ENCODE data around the gene RANBP3.

The RANBP3 gene

DNA sequence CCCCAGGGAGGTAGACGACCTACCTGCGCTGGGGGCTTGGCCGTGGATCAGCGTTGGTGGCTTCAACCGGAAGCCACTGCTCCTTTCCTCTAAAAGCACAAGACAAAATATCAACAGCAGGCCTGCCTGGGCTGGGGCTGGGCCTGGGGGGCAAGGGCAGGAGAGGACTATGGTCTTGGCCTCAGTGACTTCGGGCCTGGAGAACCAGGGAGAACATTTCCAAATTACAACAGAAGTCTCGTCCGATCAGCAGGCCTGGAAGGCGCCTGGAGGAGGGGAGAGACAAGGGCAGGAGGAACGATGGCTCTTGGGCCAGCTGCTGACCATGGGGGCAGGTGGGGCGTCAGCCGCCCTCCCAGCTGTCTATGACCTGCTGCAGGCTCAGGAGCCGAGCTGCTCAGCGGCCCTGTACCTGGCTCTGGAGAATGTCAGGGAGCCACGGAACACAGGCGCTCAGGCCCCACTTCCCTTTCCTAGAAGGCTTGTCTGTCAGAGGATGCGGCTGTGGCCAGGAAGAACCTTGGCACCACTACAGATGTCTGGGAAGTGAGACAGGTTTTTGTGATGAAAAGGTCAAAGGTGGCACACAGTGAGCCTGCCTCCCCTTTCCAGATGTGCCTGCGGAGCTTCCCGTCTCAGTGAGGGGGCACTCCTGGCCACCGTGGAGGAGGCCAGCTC, 44.4 kb downstream of the RANBP3 start:
- H3K4me3 ChIP-seq (ENCODE audit: low read length), result no peak overlapping the region
- peaks cover 21% of the 10 kb centered on the region for H3K4me1 ChIP-seq (ENCODE audit: control insufficient read depth, insufficient read depth, low read length)
- no peak overlapping the region for H3K9ac ChIP-seq (ENCODE audit: low read length)
- H3K9me3 ChIP-seq (ENCODE audit: control insufficient read depth, low read length), result no peaks in the 10 kb centered on the region
- H3K36me3 ChIP-seq (ENCODE audit: control insufficient read depth, insufficient read depth, low read length), result peaks cover 10% of the 10 kb centered on the region
- no peaks in the 10 kb centered on the region for H3K27me3 ChIP-seq (ENCODE audit: control insufficient read depth, insufficient read depth, low read length)

DNA sequence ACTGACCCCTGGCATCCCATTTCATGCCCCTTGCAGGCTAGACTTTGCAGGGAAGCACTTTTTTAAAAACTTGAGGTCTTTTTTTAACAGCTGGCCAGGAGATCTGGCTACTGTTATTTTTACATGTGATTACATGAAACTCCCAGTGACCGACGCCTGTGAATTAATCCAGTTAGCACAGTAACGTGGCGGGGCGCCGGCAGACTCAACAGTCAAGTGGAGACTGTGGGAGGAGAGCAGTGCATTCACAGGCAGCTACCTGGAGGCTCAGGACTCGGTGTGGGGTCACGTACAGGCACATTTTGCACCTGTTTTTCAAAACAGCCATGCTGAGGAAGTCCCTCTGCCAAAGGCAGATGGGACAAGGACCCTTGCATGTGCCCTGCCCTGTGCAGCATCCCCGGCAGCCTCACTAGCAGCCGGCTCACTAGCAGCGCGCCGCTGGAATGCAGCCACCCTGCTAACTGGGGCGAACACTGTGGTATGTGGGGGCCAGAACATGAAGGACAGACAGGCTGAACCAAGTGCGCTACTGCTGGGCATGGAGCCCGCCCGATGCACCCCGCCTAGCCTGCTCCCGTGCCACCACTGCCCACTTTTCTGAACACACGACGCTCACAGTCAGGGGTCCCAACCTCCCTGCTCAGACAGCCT, 45.2 kb downstream of the RANBP3 start:
- Histone ChIP-seq H3K4me3 (ENCODE audit: low read length) (no peak overlapping the region), H3K27me3 (ENCODE audit: control insufficient read depth, insufficient read depth, low read length) (no peaks in the 10 kb centered on the region), H3K9ac (ENCODE audit: low read length) (no peak overlapping the region), H3K4me1 (ENCODE audit: control insufficient read depth, insufficient read depth, low read length) (peaks cover 21% of the 10 kb centered on the region), H3K36me3 (ENCODE audit: control insufficient read depth, insufficient read depth, low read length) (peaks cover 10% of the 10 kb centered on the region), H3K9me3 (ENCODE audit: control insufficient read depth, low read length) (no peaks in the 10 kb centered on the region)

DNA sequence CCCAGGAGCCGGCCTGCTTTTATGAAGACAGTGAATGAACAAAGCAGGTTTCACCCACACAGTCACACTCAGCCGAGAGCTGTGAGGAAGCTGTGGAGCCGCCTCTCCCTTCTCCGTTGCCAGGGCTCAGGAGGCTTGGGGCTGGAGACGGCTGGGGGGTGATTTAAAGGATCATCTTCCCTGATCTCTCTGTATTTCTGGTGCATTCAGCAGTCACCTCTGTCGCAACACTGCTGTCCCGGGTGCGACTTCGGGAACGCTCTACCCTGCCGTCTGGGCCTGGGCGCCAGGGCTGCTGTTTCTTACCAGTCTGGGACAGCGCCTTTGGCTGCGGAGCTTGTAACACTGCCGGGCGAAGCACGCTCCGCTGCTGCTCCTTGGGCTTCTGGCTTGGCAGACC, 45.8 kb downstream of the RANBP3 start:
- H3K4me3 ChIP-seq (ENCODE audit: low read length), result no peak overlapping the region
- H3K9ac ChIP-seq (ENCODE audit: low read length), result no peak overlapping the region
- no peaks in the 10 kb centered on the region for H3K9me3 ChIP-seq (ENCODE audit: control insufficient read depth, low read length)
- peaks cover 10% of the 10 kb centered on the region for H3K36me3 ChIP-seq (ENCODE audit: control insufficient read depth, insufficient read depth, low read length)
- no peaks in the 10 kb centered on the region for H3K27me3 ChIP-seq (ENCODE audit: control insufficient read depth, insufficient read depth, low read length)
- H3K4me1 ChIP-seq (ENCODE audit: control insufficient read depth, insufficient read depth, low read length), result peaks cover 21% of the 10 kb centered on the region

DNA sequence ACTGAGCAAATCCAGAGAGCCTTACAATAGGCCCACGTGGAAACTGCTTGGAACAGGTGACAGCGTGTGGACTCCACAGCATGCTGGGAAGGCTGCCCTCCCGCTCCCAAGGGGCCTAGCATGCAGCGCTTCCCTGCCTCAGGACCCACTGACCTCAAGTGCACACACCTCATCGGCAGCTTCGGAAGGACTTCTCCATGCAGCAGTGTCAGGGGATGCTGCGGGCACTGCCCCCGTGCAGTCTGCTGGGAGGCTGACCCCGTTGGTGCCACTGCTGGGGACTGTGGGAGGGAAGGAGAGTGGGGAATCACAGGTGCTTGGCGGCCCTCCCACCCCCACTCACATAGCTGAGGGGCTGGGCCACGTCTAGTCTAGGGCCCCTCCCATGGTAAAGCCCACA, 46.7 kb downstream of the RANBP3 start:
- H3K9ac ChIP-seq (ENCODE audit: low read length), result no peak overlapping the region
- H3K4me1 ChIP-seq (ENCODE audit: control insufficient read depth, insufficient read depth, low read length), result peaks cover 16% of the 10 kb centered on the region
- no peaks in the 10 kb centered on the region for H3K9me3 ChIP-seq (ENCODE audit: control insufficient read depth, low read length)
- H3K36me3 ChIP-seq (ENCODE audit: control insufficient read depth, insufficient read depth, low read length), result peaks cover 10% of the 10 kb centered on the region
- no peak overlapping the region for H3K4me3 ChIP-seq (ENCODE audit: low read length)
- H3K27me3 ChIP-seq (ENCODE audit: control insufficient read depth, insufficient read depth, low read length), result no peaks in the 10 kb centered on the region

DNA sequence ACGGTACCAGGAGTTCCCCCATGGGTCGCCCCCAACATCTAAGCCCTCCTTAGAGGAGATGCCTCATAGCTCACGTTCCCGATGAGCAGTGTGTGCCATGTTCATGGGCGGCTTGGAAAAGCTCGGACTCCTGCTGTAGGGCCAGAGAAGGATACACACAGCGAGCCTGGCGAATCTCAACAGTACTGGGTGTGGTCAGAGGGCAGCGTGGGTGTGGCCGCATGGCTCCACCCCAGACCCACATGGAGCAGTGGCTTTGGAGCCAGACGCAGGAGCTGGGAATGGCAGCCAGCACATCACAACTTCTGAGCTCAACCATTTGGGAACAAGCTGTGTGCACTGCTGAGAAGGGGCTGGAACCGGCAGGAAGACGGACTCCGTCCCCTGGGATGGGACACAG, 48.3 kb downstream of the RANBP3 start:
- peaks cover 7% of the 10 kb centered on the region for H3K4me1 ChIP-seq (ENCODE audit: control insufficient read depth, insufficient read depth, low read length)
- H3K36me3 ChIP-seq (ENCODE audit: control insufficient read depth, insufficient read depth, low read length), result peaks cover 10% of the 10 kb centered on the region
- no peaks in the 10 kb centered on the region for H3K27me3 ChIP-seq (ENCODE audit: control insufficient read depth, insufficient read depth, low read length)

DNA sequence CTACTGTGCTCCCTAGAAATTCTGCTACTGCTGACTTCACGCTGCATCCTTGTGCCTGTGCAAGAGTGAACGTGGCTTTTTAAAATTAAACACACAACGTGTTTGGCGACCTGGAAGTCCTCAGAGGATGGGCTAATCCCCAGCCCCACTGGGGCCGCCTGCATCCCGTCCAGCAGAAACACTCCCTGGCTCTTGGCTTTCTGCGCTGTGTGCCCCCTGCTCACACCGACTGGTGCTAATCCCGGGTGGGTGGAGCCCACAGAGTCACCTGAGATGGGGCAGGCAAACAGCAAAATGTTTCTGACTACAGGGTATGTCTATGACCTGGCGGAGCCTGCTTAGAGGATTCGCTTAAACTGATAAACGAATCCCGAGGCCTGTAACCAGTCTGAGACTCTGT, 48.8 kb downstream of the RANBP3 start:
- H3K27me3 ChIP-seq (ENCODE audit: control insufficient read depth, insufficient read depth, low read length), result no peaks in the 10 kb centered on the region
- peaks cover 11% of the 10 kb centered on the region for H3K36me3 ChIP-seq (ENCODE audit: control insufficient read depth, insufficient read depth, low read length)
- H3K4me1 ChIP-seq (ENCODE audit: control insufficient read depth, insufficient read depth, low read length), result peaks cover 7% of the 10 kb centered on the region
- H3K4me3 ChIP-seq (ENCODE audit: low read length), result no peak overlapping the region
- H3K9ac ChIP-seq (ENCODE audit: low read length), result no peak overlapping the region
- H3K9me3 ChIP-seq (ENCODE audit: control insufficient read depth, low read length), result no peaks in the 10 kb centered on the region

More for the DNA sequence above, 48.3 kb downstream of the RANBP3 start:
- no peak overlapping the region for H3K4me3 ChIP-seq (ENCODE audit: low read length)
- no peaks in the 10 kb centered on the region for H3K9me3 ChIP-seq (ENCODE audit: control insufficient read depth, low read length)
- H3K9ac ChIP-seq (ENCODE audit: low read length), result no peak overlapping the region

DNA sequence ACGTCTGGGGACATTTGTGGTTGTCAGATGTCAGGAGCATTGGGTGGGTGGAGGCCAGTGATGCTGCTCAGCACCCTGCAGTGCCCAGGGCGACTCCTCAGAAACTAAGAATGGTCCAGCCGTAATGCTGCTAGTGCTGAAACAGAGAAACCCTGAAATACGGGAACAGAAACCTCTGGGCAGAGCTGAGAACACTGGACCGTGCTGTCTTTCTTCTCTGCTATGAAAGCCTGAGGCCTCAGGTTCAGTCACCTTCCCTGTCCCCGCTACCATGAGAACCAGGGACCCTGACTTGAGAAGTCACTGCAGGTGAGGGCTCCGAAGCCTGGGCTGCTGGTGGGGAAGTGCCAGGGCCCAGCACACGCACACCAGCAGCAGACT, 50.5 kb downstream of the RANBP3 start:
- Histone ChIP-seq H3K9ac (ENCODE audit: low read length) (no peak overlapping the region), H3K36me3 (ENCODE audit: control insufficient read depth, insufficient read depth, low read length) (peaks cover 18% of the 10 kb centered on the region), H3K4me3 (ENCODE audit: low read length) (no peak overlapping the region)

DNA sequence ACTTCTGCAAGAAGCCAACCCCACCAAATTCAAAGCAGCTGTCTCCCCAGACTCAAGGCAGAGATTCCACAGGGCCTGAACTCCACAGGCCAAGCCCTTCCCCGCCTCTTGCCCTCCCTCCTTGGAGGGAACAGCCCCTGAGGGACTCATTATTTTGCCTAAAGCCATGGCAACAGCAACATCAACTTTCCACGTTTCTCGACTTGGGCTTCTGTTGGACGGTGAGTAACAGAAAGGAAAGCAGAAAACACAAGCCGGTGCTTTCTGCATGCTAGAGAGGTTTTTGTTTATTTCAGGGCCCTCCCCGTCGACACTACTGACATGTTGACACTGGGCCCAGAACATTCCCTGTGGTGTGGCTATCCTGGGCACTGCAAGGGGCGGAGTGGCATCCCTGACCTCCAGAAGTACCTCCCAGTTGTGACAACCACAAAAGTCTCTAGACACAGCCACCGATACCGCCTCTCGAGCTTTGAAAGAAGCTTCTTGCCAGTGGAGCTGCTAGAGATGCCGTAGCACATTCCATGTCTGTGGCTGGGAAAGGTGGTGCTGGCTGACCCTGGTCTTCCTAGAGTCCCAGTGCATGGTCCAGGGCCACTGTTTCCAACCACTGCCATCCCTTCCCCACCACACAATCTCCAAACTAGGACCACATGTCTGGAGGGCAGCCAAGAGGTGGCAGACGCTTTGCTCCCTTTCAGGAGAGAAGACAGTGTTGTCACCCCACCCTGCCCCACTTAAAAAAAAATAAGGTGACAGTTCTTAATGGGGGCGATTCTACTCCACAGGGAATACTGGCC, 51.1 kb downstream of the RANBP3 start:
- no peaks in the 10 kb centered on the region for H3K9me3 ChIP-seq (ENCODE audit: control insufficient read depth, low read length)
- H3K9ac ChIP-seq (ENCODE audit: low read length), result no peak overlapping the region
- H3K36me3 ChIP-seq (ENCODE audit: control insufficient read depth, insufficient read depth, low read length), result peaks cover 18% of the 10 kb centered on the region
- peaks cover 7% of the 10 kb centered on the region for H3K4me1 ChIP-seq (ENCODE audit: control insufficient read depth, insufficient read depth, low read length)
- H3K27me3 ChIP-seq (ENCODE audit: control insufficient read depth, insufficient read depth, low read length), result no peaks in the 10 kb centered on the region
- no peak overlapping the region for H3K4me3 ChIP-seq (ENCODE audit: low read length)

More for the DNA sequence above, 50.5 kb downstream of the RANBP3 start:
- Histone ChIP-seq H3K27me3 (ENCODE audit: control insufficient read depth, insufficient read depth, low read length) (no peaks in the 10 kb centered on the region), H3K4me1 (ENCODE audit: control insufficient read depth, insufficient read depth, low read length) (peaks cover 7% of the 10 kb centered on the region), H3K9me3 (ENCODE audit: control insufficient read depth, low read length) (no peaks in the 10 kb centered on the region)

DNA sequence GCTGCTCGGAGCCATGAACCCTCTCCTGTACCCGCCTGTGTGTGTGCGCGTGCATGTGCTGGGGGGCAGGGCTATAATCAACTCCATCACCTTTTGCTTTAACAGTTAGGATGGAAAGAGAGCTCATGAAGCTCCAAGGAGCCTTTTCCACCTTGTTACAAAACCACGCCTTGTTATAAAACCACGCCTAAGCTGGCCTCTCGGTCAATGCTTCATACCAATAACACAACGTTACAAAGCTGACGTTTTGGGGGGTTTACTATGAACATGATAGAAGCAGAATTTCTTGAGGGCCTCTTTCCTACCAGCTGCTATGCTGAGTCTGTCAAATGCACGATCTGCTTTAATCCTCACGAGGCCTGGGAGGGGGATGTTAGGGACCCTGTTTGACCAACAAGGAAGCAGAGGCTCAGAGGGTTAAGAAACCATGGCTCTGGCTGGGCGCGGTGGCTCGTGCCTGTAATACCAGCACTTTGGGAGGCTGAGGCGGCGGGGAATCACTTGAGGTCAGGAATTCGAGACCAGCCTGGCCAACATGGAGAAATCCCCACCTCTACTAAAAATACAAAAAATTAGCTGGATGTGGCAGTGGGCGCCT, 52.0 kb downstream of the RANBP3 start:
- Histone ChIP-seq H3K27me3 (ENCODE audit: control insufficient read depth, insufficient read depth, low read length) (no peaks in the 10 kb centered on the region), H3K4me1 (ENCODE audit: control insufficient read depth, insufficient read depth, low read length) (peaks cover 7% of the 10 kb centered on the region), H3K36me3 (ENCODE audit: control insufficient read depth, insufficient read depth, low read length) (peaks cover 15% of the 10 kb centered on the region), H3K9ac (ENCODE audit: low read length) (no peak overlapping the region), H3K9me3 (ENCODE audit: control insufficient read depth, low read length) (no peaks in the 10 kb centered on the region), H3K4me3 (ENCODE audit: low read length) (no peak overlapping the region)

DNA sequence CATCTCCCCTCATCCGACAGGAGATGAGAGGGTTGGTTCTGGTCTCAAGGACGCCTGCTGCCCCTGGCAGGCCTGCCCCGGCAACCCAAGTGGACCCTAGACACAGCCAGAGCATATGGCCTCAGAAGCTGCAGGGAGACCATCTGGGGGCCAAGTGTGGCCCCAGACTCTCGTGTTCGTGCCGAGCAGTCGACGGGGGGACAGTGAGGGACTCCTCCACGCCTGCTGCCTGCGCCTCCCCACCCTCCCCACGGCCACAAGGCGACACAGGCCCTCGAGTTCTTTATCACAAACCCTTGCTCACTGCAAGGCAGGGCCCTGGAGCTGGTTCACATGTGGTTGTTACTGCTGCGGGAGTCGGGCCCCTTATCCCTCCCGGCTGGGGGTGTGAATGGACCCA, 54.6 kb downstream of the RANBP3 start:
- Histone ChIP-seq H3K9ac (ENCODE audit: low read length) (no peak overlapping the region), H3K4me1 (ENCODE audit: control insufficient read depth, insufficient read depth, low read length) (no peaks in the 10 kb centered on the region), H3K9me3 (ENCODE audit: control insufficient read depth, low read length) (no peaks in the 10 kb centered on the region), H3K36me3 (ENCODE audit: control insufficient read depth, insufficient read depth, low read length) (peaks cover 19% of the 10 kb centered on the region), H3K27me3 (ENCODE audit: control insufficient read depth, insufficient read depth, low read length) (no peaks in the 10 kb centered on the region), H3K4me3 (ENCODE audit: low read length) (no peak overlapping the region)

DNA sequence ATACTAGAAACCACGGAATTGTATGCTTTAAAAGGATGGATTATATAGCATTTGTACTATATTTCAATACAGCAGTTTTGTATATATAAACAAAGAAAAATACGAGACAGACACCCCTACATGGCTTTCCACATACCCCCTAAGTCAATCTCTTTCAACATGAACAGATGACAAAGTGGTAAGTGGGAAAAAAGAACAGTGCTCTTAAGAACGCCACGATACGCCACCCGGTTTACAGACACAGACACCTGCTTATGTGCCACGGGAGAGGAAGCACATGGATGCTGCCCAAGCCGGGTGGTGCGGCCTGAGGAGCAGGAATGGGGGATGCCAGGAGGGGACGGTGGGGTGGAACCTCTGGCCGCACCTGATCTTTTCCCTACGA, 55.8 kb downstream of the RANBP3 start:
- H3K36me3 ChIP-seq (ENCODE audit: control insufficient read depth, insufficient read depth, low read length), result peaks cover 19% of the 10 kb centered on the region
- no peak overlapping the region for H3K4me3 ChIP-seq (ENCODE audit: low read length)
- H3K9ac ChIP-seq (ENCODE audit: low read length), result no peak overlapping the region
- no peaks in the 10 kb centered on the region for H3K27me3 ChIP-seq (ENCODE audit: control insufficient read depth, insufficient read depth, low read length)
- H3K9me3 ChIP-seq (ENCODE audit: control insufficient read depth, low read length), result no peaks in the 10 kb centered on the region
- H3K4me1 ChIP-seq (ENCODE audit: control insufficient read depth, insufficient read depth, low read length), result no peaks in the 10 kb centered on the region
